Astrocyte (in vitro differentiated cells and primary cell): Measurements from ENCODE around the gene USP3. TPM values are rescaled to one million over a fixed set of nuclear protein-coding genes. Genes with fewer than 3 reads are reported as not detected.

Source experiments
- DNase-seq: peaks from one replicate; pipeline ENCODE4 v3.0.0-alpha.2; 2010; ENCODE audit warnings: low read depth
- FAIRE-seq: peaks from 2 replicates; lab custom pipeline; 2011; peaks lifted over from hg19 to GRCh38; lab: Jason Lieb, UNC
- H2AFZ ChIP-seq: 2 replicates; pipeline ENCODE4 v1.6.0; 2012; ENCODE audit warnings: low read depth, low read length, inconsistent platforms
- H3K27ac ChIP-seq: 2 replicates; pipeline ENCODE4 v1.5.1; 2011; ENCODE audit warnings: low read depth, low read length, inconsistent platforms
- H3K27me3 ChIP-seq: 2 replicates; pipeline ENCODE4 v1.6.0; 2011; ENCODE audit warnings: low read length, inconsistent platforms; ENCODE audit not compliant: insufficient read depth
- H3K36me3 ChIP-seq: 2 replicates; pipeline ENCODE4 v1.5.1; 2011; ENCODE audit warnings: low read length, inconsistent platforms; ENCODE audit not compliant: insufficient read depth
- H3K4me1 ChIP-seq: 2 replicates; pipeline ENCODE4 v1.5.1; 2011; ENCODE audit warnings: low read length, inconsistent platforms; ENCODE audit not compliant: insufficient read depth
- H3K4me2 ChIP-seq: 2 replicates; pipeline ENCODE4 v1.6.0; 2012; ENCODE audit warnings: low read length, inconsistent platforms
- H3K4me3 ChIP-seq: 2 replicates; pipeline ENCODE4 v1.5.1; 2011; ENCODE audit warnings: low read depth, mild to moderate bottlenecking, low read length, inconsistent platforms; ENCODE audit not compliant: insufficient read depth
- H3K79me2 ChIP-seq: 2 replicates; pipeline ENCODE4 v1.6.0; 2012; ENCODE audit warnings: mild to moderate bottlenecking, low read length, inconsistent platforms; ENCODE audit not compliant: insufficient read depth
- H3K9ac ChIP-seq: 2 replicates; pipeline ENCODE4 v1.6.0; 2012; ENCODE audit warnings: mild to moderate bottlenecking, low read length, inconsistent platforms
- H3K9me3 ChIP-seq: 2 replicates; pipeline ENCODE4 v1.5.1; 2012; ENCODE audit warnings: low read depth, mild to moderate bottlenecking, low read length, inconsistent platforms; ENCODE audit not compliant: insufficient read depth
- H4K20me1 ChIP-seq: 2 replicates; pipeline ENCODE4 v1.6.0; 2012; ENCODE audit warnings: low read length, inconsistent platforms; ENCODE audit not compliant: insufficient read depth
- H3K27ac Mint-ChIP-seq: one replicate; pipeline ENCODE4 v1.8.0; 2021; ENCODE audit warnings: mild to moderate bottlenecking, mixed read lengths; ENCODE audit not compliant: unreplicated experiment
- H3K27me3 Mint-ChIP-seq: one replicate; pipeline ENCODE4 v1.8.0; 2021; ENCODE audit warnings: low read depth, mixed read lengths; ENCODE audit not compliant: unreplicated experiment
- H3K36me3 Mint-ChIP-seq: one replicate; pipeline ENCODE4 v1.8.0; 2021; ENCODE audit warnings: low read depth, mixed read lengths; ENCODE audit not compliant: unreplicated experiment
- H3K4me1 Mint-ChIP-seq: one replicate; pipeline ENCODE4 v1.8.0; 2021; ENCODE audit warnings: low read depth, mixed read lengths; ENCODE audit not compliant: unreplicated experiment
- H3K4me3 Mint-ChIP-seq: one replicate; pipeline ENCODE4 v1.8.0; 2021; ENCODE audit warnings: mild to moderate bottlenecking, moderate library complexity, mixed read lengths; ENCODE audit not compliant: unreplicated experiment
- H3K9me3 Mint-ChIP-seq: one replicate; pipeline ENCODE4 v1.8.0; 2021; ENCODE audit warnings: mild to moderate bottlenecking, mixed read lengths; ENCODE audit not compliant: unreplicated experiment
- EZH2 ChIP-seq: IDR thresholded peaks from 2 replicates; pipeline ENCODE4 v1.6.1; 2012; ENCODE audit warnings: mild to moderate bottlenecking, low read length, inconsistent platforms; ENCODE audit not compliant: insufficient read depth
- total RNA-seq: library from RNA; stranded (reverse); gene quantifications from 2 replicates; pipeline ENCODE4 v1.2.1, GENCODE V29; 2021
- TF ChIP-seq, protein P1 (sequence below): IDR thresholded peaks from 2 replicates; pipeline ENCODE4 v1.5.1; 2011; ENCODE audit warnings: low read depth, mild to moderate bottlenecking, inconsistent platforms, low read length, moderate library complexity; ENCODE audit not compliant: insufficient read depth

The USP3 gene
- total RNA-seq, 1 donor from 2014 or later = 38.1 TPM

DNA sequence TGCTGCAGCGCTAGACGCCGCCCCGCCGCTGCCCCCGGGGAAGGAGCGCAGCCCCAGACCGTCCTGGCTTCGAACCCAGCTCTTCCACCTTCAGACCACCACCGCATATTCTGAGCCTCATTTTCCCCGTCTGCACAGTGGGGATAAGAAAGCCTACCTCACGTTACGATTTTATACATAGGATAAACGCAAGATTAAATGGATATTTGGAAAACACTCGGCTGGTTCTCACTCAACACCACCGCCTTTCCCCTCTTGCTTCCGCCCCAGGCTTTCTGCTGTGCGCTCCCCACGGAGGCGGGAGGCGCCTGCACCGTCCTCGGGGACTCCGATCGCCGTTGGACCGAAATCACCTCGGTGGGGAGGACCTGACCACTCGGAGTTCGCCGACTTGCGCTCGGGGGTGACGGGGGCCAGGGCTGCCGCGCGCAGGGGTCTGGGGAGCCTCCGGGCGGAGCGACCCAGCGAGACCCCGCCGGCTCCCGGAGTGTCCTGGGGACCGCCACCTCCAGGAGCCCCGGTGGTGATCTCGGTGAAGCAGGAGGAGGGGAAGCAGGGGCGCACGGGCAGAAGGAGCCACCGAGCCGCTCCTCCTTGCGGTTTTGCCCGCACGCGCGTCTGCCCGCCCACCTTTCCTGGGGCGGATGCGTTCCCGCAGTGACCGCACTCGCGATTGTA is 96.8 kb downstream of the USP3 start:
- Histone ChIP-seq H3K9me3 (no peaks in the 10 kb centered on the region), H3K27me3 (no peaks in the 10 kb centered on the region), H3K9ac (peak overlapping the region; percentile 89), H3K36me3 (no peaks in the 10 kb centered on the region), H3K27ac (peak overlapping the region; percentile 78), H3K4me3 (peak overlapping the region; percentile 91), H3K4me1 (peaks cover 14% of the 10 kb centered on the region), H3K4me2 (peak overlapping the region; percentile 100), H2AFZ (peak overlapping the region; percentile 88), H3K79me2 (no peaks in the 10 kb centered on the region), H4K20me1 (peaks cover 8% of the 10 kb centered on the region)
- TF ChIP-seq EZH2 = no peak
- TF ChIP-seq, protein P1, sequence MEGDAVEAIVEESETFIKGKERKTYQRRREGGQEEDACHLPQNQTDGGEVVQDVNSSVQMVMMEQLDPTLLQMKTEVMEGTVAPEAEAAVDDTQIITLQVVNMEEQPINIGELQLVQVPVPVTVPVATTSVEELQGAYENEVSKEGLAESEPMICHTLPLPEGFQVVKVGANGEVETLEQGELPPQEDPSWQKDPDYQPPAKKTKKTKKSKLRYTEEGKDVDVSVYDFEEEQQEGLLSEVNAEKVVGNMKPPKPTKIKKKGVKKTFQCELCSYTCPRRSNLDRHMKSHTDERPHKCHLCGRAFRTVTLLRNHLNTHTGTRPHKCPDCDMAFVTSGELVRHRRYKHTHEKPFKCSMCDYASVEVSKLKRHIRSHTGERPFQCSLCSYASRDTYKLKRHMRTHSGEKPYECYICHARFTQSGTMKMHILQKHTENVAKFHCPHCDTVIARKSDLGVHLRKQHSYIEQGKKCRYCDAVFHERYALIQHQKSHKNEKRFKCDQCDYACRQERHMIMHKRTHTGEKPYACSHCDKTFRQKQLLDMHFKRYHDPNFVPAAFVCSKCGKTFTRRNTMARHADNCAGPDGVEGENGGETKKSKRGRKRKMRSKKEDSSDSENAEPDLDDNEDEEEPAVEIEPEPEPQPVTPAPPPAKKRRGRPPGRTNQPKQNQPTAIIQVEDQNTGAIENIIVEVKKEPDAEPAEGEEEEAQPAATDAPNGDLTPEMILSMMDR = no peak
- FAIRE-seq = no peak
- peaks cover 16% of the 10 kb centered on the region for H3K4me1 Mint-ChIP-seq
- H3K27ac Mint-ChIP-seq = no peak overlapping the region
- peaks cover 14% of the 10 kb centered on the region for H3K27me3 Mint-ChIP-seq
- peaks cover 6% of the 10 kb centered on the region for H3K36me3 Mint-ChIP-seq
- peak; percentile 41 for DNase-seq
- no peaks in the 10 kb centered on the region for H3K9me3 Mint-ChIP-seq
- peak overlapping the region; percentile 85 for H3K4me3 Mint-ChIP-seq

DNA sequence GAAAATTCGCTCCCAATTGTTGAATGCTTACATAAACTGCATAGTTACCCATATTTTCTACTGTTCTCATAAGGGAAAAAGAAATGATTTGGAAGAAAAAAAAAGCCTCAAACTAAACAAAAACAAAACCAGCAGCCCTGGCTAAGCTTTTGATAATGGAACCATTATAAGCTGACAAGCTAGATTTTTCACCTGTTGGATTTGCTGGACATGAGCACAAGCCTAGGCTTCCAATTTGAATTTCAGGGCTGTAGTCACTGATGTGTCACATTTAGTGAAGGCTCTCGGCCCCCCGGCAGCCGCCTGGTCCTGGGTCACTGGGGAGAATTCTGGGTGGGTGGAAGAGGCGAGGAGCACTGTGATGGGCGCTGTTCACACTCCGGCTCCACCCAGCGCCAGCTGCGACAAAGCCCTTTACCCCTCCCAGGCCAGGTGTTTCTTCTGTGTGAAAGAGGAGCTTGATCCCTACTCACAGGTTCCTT is 97.4 kb downstream of the USP3 start:
- no peaks in the 10 kb centered on the region for H3K9me3 ChIP-seq
- no peak overlapping the region for H2AFZ ChIP-seq
- H3K27ac Mint-ChIP-seq = no peak overlapping the region
- H3K9me3 Mint-ChIP-seq = no peaks in the 10 kb centered on the region
- H3K79me2 ChIP-seq = no peaks in the 10 kb centered on the region
- peak overlapping the region; percentile 85 for H3K4me3 Mint-ChIP-seq
- peaks cover 8% of the 10 kb centered on the region for H4K20me1 ChIP-seq
- no peak for TF ChIP-seq EZH2
- TF ChIP-seq, protein P1 = no peak
- H3K27me3 ChIP-seq = no peaks in the 10 kb centered on the region
- DNase-seq = no peak
- peaks cover 14% of the 10 kb centered on the region for H3K4me1 Mint-ChIP-seq
- FAIRE-seq = no peak
- H3K4me3 ChIP-seq = peak overlapping the region; percentile 91
- H3K9ac ChIP-seq = peak overlapping the region; percentile 89
- H3K4me1 ChIP-seq = peaks cover 14% of the 10 kb centered on the region
- H3K27me3 Mint-ChIP-seq = peaks cover 14% of the 10 kb centered on the region
- peak overlapping the region; percentile 100 for H3K4me2 ChIP-seq
- H3K36me3 Mint-ChIP-seq = peaks cover 7% of the 10 kb centered on the region
- H3K27ac ChIP-seq = no peak overlapping the region
- H3K36me3 ChIP-seq = no peaks in the 10 kb centered on the region

DNA sequence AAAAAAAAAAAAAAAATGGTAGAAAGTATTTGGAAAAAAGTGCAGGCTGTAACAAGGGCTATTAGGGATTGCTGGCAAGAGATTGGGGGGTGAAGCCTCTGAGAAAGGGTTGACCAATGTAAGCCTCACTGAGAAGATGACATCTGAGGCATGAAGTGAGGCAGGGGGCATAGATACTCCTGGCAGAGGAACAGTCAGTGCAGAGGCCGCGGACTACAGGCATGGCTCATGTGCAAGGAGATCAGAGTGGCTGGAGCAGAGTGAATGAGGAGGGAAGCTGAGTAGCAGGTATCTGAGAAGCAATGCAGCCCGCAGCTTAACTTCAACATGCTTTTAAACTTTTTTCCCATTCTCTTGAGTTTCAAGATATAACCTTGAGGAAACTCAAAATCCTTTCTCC is 98.2 kb downstream of the USP3 start:
- H4K20me1 ChIP-seq = peaks cover 8% of the 10 kb centered on the region
- no peak for DNase-seq
- H3K27me3 ChIP-seq = no peaks in the 10 kb centered on the region
- no peak overlapping the region for H3K4me3 ChIP-seq
- Mint-ChIP-seq H3K27ac (no peak overlapping the region), H3K4me1 (peaks cover 7% of the 10 kb centered on the region), H3K4me3 (peak overlapping the region; percentile 57), H3K36me3 (peaks cover 9% of the 10 kb centered on the region), H3K9me3 (no peaks in the 10 kb centered on the region), H3K27me3 (peaks cover 14% of the 10 kb centered on the region)
- no peaks in the 10 kb centered on the region for H3K36me3 ChIP-seq
- H2AFZ ChIP-seq = no peak overlapping the region
- H3K4me1 ChIP-seq = peaks cover 14% of the 10 kb centered on the region
- H3K9ac ChIP-seq = no peak overlapping the region
- FAIRE-seq = no peak
- H3K4me2 ChIP-seq = no peak overlapping the region
- H3K27ac ChIP-seq = no peak overlapping the region
- H3K9me3 ChIP-seq = no peaks in the 10 kb centered on the region
- H3K79me2 ChIP-seq = no peaks in the 10 kb centered on the region
- TF ChIP-seq, protein P1 = no peak
- TF ChIP-seq EZH2 = no peak
